ENCODE results near the gene ANGPT4. TPM values are rescaled to one million over a fixed set of nuclear protein-coding genes. Genes with fewer than 3 reads are reported as not detected.

The ANGPT4 gene
- total and polyA plus RNA-seq, 10 of the 15 experiments (the other 5 are each of a cell fraction or from before 2014, with no cell fraction given) = 0.01 to 0.16 TPM; not detected in 8

GRCh38 chr20:958936-959815 is 43.0 kb upstream of the ANGPT4 start:
- intact Hi-C loops (cut with micrococcal nuclease; ENCODE audit: unreplicated experiment) = no loop called here
- no peaks in the 10 kb centered on the region for H3K79me2 ChIP-seq (ENCODE audit: control insufficient read depth, insufficient read depth, low read length)
- POLR2A ChIA-PET = no interaction called here
- no peaks in the 10 kb centered on the region for H3K9me3 ChIP-seq (replicated peaks; ENCODE audit: control insufficient read depth, insufficient read depth, low read length)
- FAIRE-seq (no peak), DNase-seq (ENCODE audit: low read depth, low spot score) (no peak), ATAC-seq (no peak)
- SMC1A ChIA-PET (ENCODE audit: uncharacterized antibody, unreplicated experiment) = interaction anchor here (0.5 to 5.4 kb wide), 4 partner anchors 142 to 520 kb away, joined by 3 to 52 read pairs (median 4); no protein-coding TSS in a partner anchor
- no peaks in the 10 kb centered on the region for H3K36me3 ChIP-seq (ENCODE audit: control insufficient read depth in 2 of 2, insufficient read depth in 2 of 2, low read length in 1 of 2)
- no peaks in the 10 kb centered on the region for H3K4me1 ChIP-seq (ENCODE audit: control insufficient read depth, insufficient read depth, low read length)
- no peak overlapping the region for H2AFZ ChIP-seq (ENCODE audit: control insufficient read depth, low read depth, low read length)
- H3K9ac ChIP-seq (ENCODE audit: control insufficient read depth, insufficient read depth, low read length) = no peak overlapping the region
- no peak overlapping the region for H3K27ac ChIP-seq (ENCODE audit: control insufficient read depth, insufficient read depth)
- no TSS peak for BruUV-seq (replicated peaks)
- CTCF ChIA-PET = interaction anchor here (0.7 to 4.6 kb wide), 4 partner anchors 126 to 154 kb away, joined by 3 to 27 read pairs (median 4); partner anchors contain the start of gene FAM110A
- H3K4me3 ChIP-seq = no peak overlapping the region
- RAD21 ChIA-PET (ENCODE audit: unreplicated experiment) = interaction anchor here (4.6 kb wide), 1 partner anchor 143 kb away, joined by 94 read pairs; no protein-coding TSS in a partner anchor
- no peaks in the 10 kb centered on the region for H4K20me1 ChIP-seq (ENCODE audit: control insufficient read depth, insufficient read depth)
- no peaks in the 10 kb centered on the region; a peak in 2 of 4 replicates for H3K27me3 ChIP-seq (replicated peaks in 1 of 2; ENCODE audit: control insufficient read depth in 2 of 2, insufficient read depth in 2 of 2, low read length in 1 of 2)
- H3K4me2 ChIP-seq (ENCODE audit: control insufficient read depth, insufficient read depth) = no peak overlapping the region
- in situ Hi-C loops (cut with MboI) = loop anchor here (5.0 kb wide), 1 partner anchor 142 kb away; no protein-coding TSS in a partner anchor
- TF ChIP-seq SMAD1 (IDR thresholded peaks at IDR 0.05; ENCODE audit: low read depth, partially characterized antibody) = no peak
- TF ChIP-seq RAD51 (IDR thresholded peaks at IDR 0.05) = no peak
- TF ChIP-seq JUNB (IDR thresholded peaks at IDR 0.05) = no peak
- TF ChIP-seq HCFC1 (IDR thresholded peaks at IDR 0.05; ENCODE audit: low read length) = no peak
- WGBS (ENCODE audit: insufficient coverage, insufficient replicate concordance, low lambda C conversion rate, missing lambda C conversion rate) = 10% methylated on average over 12 of the region's 19 CpGs

GRCh38 chr20:957544-957943 is 41.4 kb upstream of the ANGPT4 start:
- no TSS peak for BruUV-seq (replicated peaks)
- ChIA-PET CTCF (interaction anchor here (0.6 to 4.6 kb wide), 10 partner anchors 11 to 275 kb away, joined by 3 to 142 read pairs (median 4); partner anchors contain the start of gene FAM110A), POLR2A (no interaction called here), SMC1A (ENCODE audit: uncharacterized antibody, unreplicated experiment) (interaction anchor here (1.5 to 5.4 kb wide), 4 partner anchors 11 to 149 kb away, joined by 5 to 52 read pairs (median 6); no protein-coding TSS in a partner anchor), RAD21 (ENCODE audit: unreplicated experiment) (interaction anchor here (2.0 to 4.6 kb wide), 3 partner anchors 141 to 151 kb away, joined by 6 to 94 read pairs (median 10); no protein-coding TSS in a partner anchor)
- in situ Hi-C loops (cut with MboI) = loop anchor here (5.0 kb wide), 1 partner anchor 140 kb away; no protein-coding TSS in a partner anchor
- H3K4me1 ChIP-seq (ENCODE audit: control insufficient read depth, insufficient read depth, low read length) = no peaks in the 10 kb centered on the region
- WGBS (ENCODE audit: insufficient coverage, insufficient replicate concordance, low lambda C conversion rate, missing lambda C conversion rate) = 77% methylated on average over 1 of the region's 1 CpG
- intact Hi-C loops (cut with micrococcal nuclease; ENCODE audit: unreplicated experiment) = no loop called here
- no peak overlapping the region for H3K27ac ChIP-seq (ENCODE audit: control insufficient read depth, insufficient read depth)
- H3K9ac ChIP-seq (ENCODE audit: control insufficient read depth, insufficient read depth, low read length) = no peak overlapping the region
- H3K4me3 ChIP-seq = no peak overlapping the region
- no peak overlapping the region for H3K4me2 ChIP-seq (ENCODE audit: control insufficient read depth, insufficient read depth)
- no peak for ATAC-seq
- no peak for FAIRE-seq
- no peaks in the 10 kb centered on the region for H4K20me1 ChIP-seq (ENCODE audit: control insufficient read depth, insufficient read depth)
- no peaks in the 10 kb centered on the region; a peak in 1 of 4 replicates for H3K27me3 ChIP-seq (replicated peaks in 1 of 2; ENCODE audit: control insufficient read depth in 2 of 2, insufficient read depth in 2 of 2, low read length in 1 of 2)
- no peaks in the 10 kb centered on the region for H3K79me2 ChIP-seq (ENCODE audit: control insufficient read depth, insufficient read depth, low read length)
- no peaks in the 10 kb centered on the region for H3K9me3 ChIP-seq (replicated peaks; ENCODE audit: control insufficient read depth, insufficient read depth, low read length)
- H3K36me3 ChIP-seq (ENCODE audit: control insufficient read depth in 2 of 2, insufficient read depth in 2 of 2, low read length in 1 of 2) = no peaks in the 10 kb centered on the region
- no peak for DNase-seq (ENCODE audit: low read depth, low spot score)
- no peak overlapping the region for H2AFZ ChIP-seq (ENCODE audit: control insufficient read depth, low read depth, low read length)
- no peak for TF ChIP-seq ATF7 (IDR thresholded peaks at IDR 0.05; ENCODE audit: low read depth)
- TF ChIP-seq POLR2AphosphoS5 (IDR thresholded peaks at IDR 0.05; ENCODE audit: low read length) = no peak
- no peak for TF ChIP-seq JUND (IDR thresholded peaks at IDR 0.05; ENCODE audit: low read depth, low read length)
- no peak for TF ChIP-seq TCF7 (IDR thresholded peaks at IDR 0.05; ENCODE audit: borderline replicate concordance)
- TF ChIP-seq TAF1 (IDR thresholded peaks at IDR 0.05; ENCODE audit: borderline replicate concordance, low read depth, low read length) = no peak
- no peak for TF ChIP-seq CTCF (IDR thresholded peaks at IDR 0.05 in 2 of 3, conservative IDR thresholded peaks at IDR 0.05 in 1 of 3; ENCODE audit: control insufficient read depth in 2 of 3, extremely low read depth in 1 of 3, insufficient read depth in 1 of 3, low read depth in 3 of 3, low read length in 3 of 3)
